Liver (tissue), 9 donors: ENCODE results near the gene KIAA0825. TPM values are rescaled to one million over a fixed set of nuclear protein-coding genes. Genes with fewer than 3 reads are reported as not detected.

ENCODE experiments used
- DNase-seq: peaks from one replicate; pipeline ENCODE4 v3.0.0-alpha.2; 2017; ENCODE audit warnings: low spot score
- H3K27ac ChIP-seq, 2 donors: one replicate each; pipeline ENCODE4 v1.7.0; 2013; ENCODE audit warnings: inconsistent platforms in 2 of 2, low read length in 2 of 2, control low read depth in 1 of 2, low read depth in 1 of 2, mild to moderate bottlenecking in 1 of 2
- H3K27me3 ChIP-seq, 4 donors: one replicate each; pipeline versions ENCODE4 v1.6.1 to v1.7.0; 2013; ENCODE audit warnings: low read length in 3 of 4, inconsistent platforms in 1 of 4, mild to moderate bottlenecking in 1 of 4, moderate library complexity in 1 of 4; ENCODE audit not compliant: control insufficient read depth in 4 of 4, insufficient read depth in 4 of 4
- H3K36me3 ChIP-seq, 4 donors: one replicate each; pipeline versions ENCODE4 v1.6.1 to v1.7.0; 2013; ENCODE audit warnings: low read length in 3 of 4, mild to moderate bottlenecking in 3 of 4, low read depth in 1 of 4, moderate library complexity in 1 of 4; ENCODE audit not compliant: control insufficient read depth in 4 of 4, insufficient read depth in 3 of 4
- H3K4me1 ChIP-seq, 4 donors: one replicate each; pipeline versions ENCODE4 v1.6.1 to v1.7.0; 2013; ENCODE audit warnings: low read length in 3 of 4, mild to moderate bottlenecking in 3 of 4, moderate library complexity in 1 of 4; ENCODE audit not compliant: control insufficient read depth in 4 of 4, insufficient read depth in 4 of 4
- H3K4me3 ChIP-seq, 3 donors: one replicate each; pipeline versions ENCODE4 v1.6.1 to v1.7.0; 2013; ENCODE audit warnings: low read length in 3 of 3, control low read depth in 1 of 3, low read depth in 1 of 3, mild to moderate bottlenecking in 1 of 3
- H3K9ac ChIP-seq, 2 donors: one replicate each; pipeline ENCODE4 v1.7.0; 2013; ENCODE audit warnings: low read length in 2 of 2, mild to moderate bottlenecking in 2 of 2, moderate library complexity in 2 of 2, control low read depth in 1 of 2, low read depth in 1 of 2
- H3K9me3 ChIP-seq, 4 donors: one replicate each; pipeline versions ENCODE4 v1.6.1 to v1.7.0; 2013; ENCODE audit warnings: low read length in 3 of 4; ENCODE audit not compliant: control insufficient read depth in 4 of 4
- CTCF ChIP-seq: fragments of 150-350 bp; IDR thresholded peaks from 2 replicates; pipeline ENCODE4 v1.5.1; 2017; ENCODE audit warnings: improper control_type of control experiment, low read depth, low read length; ENCODE audit not compliant: missing input control
- FOXA1 ChIP-seq: IDR thresholded peaks from 2 replicates; pipeline ENCODE4 v1.6.1; 2016; ENCODE audit warnings: antibody characterized with exemption
- JUND ChIP-seq, 2 donors: IDR thresholded peaks; 2 replicates each; pipeline ENCODE4 v1.6.1; 2016; ENCODE audit warnings: antibody characterized with exemption in 2 of 2
- MAX ChIP-seq: IDR thresholded peaks from 2 replicates; pipeline ENCODE4 v1.6.1; 2016; ENCODE audit warnings: antibody characterized with exemption
- NR2F2 ChIP-seq: IDR thresholded peaks from 2 replicates; pipeline ENCODE4 v1.6.1; 2016; ENCODE audit warnings: antibody characterized with exemption
- RXRA ChIP-seq, 2 donors: IDR thresholded peaks; 2 replicates each; pipeline ENCODE4 v1.6.1; 2017 to 2018; ENCODE audit warnings: antibody characterized with exemption in 2 of 2, mild to moderate bottlenecking in 1 of 2
- SP1 ChIP-seq: IDR thresholded peaks from 2 replicates; pipeline ENCODE4 v1.6.1; 2018; ENCODE audit warnings: antibody characterized with exemption, mild to moderate bottlenecking
- TAF1 ChIP-seq: conservative IDR thresholded peaks from 2 replicates; pipeline ENCODE4 v1.6.1; 2016; ENCODE audit warnings: antibody characterized with exemption, mild to moderate bottlenecking
- WGBS: extraction: QIAGEN DNeasy Blood & Tissue Kit; methylation state at CpG from one replicate; pipeline ENCODE4 v1.1.7; 2013; 5-methylcytosine and 5-hydroxymethylcytosine counted together
- polyA plus RNA-seq, 2 donors: library from polyadenylated mRNA; stranded (reverse) in 1 of 2; unstranded in 1 of 2; fragments of 200-250 nt in 1 of 2; fragments of >200 nt in 1 of 2; fragmentation: Nextera tagmentation in 1 of 2; extraction: Ambion mirVana in 1 of 2; gene quantifications; one replicate each; pipeline versions ENCODE4 v1.2.1 to v1.2.3, GENCODE V29; 2013 to 2015
- total RNA-seq, 2 donors: library from RNA; depleted of rRNA; stranded (reverse); fragments of >200 nt; gene quantifications; one replicate each; pipeline ENCODE4 v1.2.3, GENCODE V29; 2014
- donor health status: healthy.
- donor health status: healthy.
- donor health status: healthy.
- donor health status: healthy.
- donor health status: healthy.

Gene KIAA0825
- total and polyA plus RNA-seq, 4 donors = 0.25 to 3.2 (median 1.2) TPM

- DNase-seq = no peak
- WGBS = 51% methylated on average over 3 of the region's 3 CpGs
- Histone ChIP-seq H3K27me3 (no peaks in the 10 kb centered on the region), H3K9me3 (peaks cover 0 to 3% (median 0%) of the 10 kb centered on the region in 4 donors), H3K27ac (no peak overlapping the region), H3K9ac (no peak overlapping the region), H3K36me3 (no peaks in the 10 kb centered on the region), H3K4me3 (no peak overlapping the region), H3K4me1 (peaks cover 0 to 8% (median 0%) of the 10 kb centered on the region in 4 donors)
- TF ChIP-seq NR2F2 = no peak
- no peak for TF ChIP-seq MAX
- TF ChIP-seq RXRA (IDR thresholded peaks at IDR 0.05) = no peak
- TF ChIP-seq JUND (IDR thresholded peaks at IDR 0.05) = no peak
- TF ChIP-seq SP1 = no peak
- no peak for TF ChIP-seq CTCF
- TF ChIP-seq TAF1 = no peak
- TF ChIP-seq FOXA1 = no peak
Measured at GRCh38 chr5:94103514-94104245, 514.7 kb downstream of the KIAA0825 start.

Other genes starting within 250 kb of the KIAA0825 start
- gene SLF1, start 65 bp upstream of the KIAA0825 start, total RNA-seq = 1 to 10 TPM; 2.3 to 6.3 TPM
- 1 to 10 TPM in 1 of 2 donors, under 1 TPM in 1; 0.63 to 2.8 TPM for gene SLF1, start 65 bp upstream of the KIAA0825 start, polyA plus RNA-seq